GM21723 (cell line): Measurements from ENCODE around the gene DGKK.

Source experiments
- ATAC-seq: cut with Tn5 transposase; IDR thresholded peaks from one replicate; pipeline ENCODE4 v1.9.1; 2021; ENCODE audit warnings: mild to moderate bottlenecking, moderate library complexity; ENCODE audit not compliant: unreplicated experiment

The DGKK gene, protein sequence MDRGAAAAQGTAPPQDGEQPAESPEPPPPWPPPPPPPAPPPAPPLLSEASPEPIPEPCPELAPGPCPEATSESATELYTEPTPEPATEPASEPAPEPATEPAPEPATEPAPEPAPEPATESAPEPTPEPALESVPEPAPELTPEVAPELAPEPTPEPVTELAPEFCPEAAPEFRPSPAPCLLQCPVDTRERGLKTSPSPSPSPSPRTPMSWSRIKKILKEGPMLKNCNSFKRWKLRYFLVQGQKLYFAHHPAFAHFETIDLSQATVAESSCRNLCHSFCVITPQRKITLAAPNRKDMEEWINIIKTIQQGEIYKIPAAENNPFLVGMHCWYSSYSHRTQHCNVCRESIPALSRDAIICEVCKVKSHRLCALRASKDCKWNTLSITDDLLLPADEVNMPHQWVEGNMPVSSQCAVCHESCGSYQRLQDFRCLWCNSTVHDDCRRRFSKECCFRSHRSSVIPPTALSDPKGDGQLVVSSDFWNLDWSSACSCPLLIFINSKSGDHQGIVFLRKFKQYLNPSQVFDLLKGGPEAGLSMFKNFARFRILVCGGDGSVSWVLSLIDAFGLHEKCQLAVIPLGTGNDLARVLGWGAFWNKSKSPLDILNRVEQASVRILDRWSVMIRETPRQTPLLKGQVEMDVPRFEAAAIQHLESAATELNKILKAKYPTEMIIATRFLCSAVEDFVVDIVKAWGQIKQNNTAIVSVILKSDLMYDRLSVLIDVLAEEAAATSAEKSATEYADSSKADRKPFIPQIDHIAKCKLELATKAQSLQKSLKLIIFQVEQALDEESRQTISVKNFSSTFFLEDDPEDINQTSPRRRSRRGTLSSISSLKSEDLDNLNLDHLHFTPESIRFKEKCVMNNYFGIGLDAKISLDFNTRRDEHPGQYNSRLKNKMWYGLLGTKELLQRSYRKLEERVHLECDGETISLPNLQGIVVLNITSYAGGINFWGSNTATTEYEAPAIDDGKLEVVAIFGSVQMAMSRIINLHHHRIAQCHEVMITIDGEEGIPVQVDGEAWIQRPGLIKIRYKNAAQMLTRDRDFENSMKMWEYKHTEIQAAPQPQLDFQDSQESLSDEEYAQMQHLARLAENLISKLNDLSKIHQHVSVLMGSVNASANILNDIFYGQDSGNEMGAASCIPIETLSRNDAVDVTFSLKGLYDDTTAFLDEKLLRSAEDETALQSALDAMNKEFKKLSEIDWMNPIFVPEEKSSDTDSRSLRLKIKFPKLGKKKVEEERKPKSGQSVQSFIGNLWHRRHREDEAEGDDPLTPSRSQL

DNA sequence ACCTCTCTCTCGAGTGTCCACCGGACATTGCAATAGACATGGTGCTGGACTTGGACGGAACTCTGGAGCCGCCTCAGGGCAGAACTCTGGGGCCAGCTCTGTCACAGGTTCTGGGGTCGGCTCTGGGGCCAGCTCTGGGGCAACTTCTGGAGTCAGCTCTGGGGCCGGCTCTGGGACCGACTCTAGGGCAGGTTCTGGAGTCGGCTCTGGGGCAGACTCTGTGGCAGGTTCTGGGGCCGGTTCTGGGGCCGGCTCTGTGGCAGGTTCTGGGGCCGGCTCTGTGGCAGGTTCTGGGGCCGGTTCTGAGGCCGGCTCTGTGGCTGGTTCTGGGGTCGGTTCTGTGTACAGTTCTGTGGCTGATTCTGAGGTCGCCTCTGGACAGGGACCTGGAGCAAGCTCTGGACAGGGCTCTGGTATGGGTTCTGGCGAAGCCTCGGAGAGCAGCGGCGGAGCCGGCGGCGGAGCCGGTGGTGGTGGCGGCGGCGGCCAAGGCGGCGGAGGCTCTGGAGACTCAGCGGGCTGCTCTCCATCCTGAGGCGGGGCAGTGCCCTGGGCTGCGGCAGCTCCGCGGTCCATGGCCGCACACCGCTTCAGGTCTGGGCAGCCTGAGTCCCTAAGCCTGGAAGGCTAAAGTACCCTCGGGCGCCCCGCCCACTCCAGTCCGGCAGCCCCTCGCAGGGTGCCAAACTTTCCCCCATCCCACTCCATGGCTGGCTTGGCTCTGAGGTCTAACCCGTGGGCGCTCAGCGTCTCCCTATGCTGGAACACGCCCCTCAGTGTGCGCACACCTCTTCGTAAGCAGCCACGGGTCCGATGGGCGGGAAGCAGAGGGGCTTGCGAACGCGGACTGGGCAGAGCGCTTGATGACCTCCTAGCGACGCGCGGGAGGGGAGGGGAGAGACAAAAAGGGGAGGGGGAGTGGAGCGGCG is at the start of gene DGKK:
TSS of gene DGKK (minus strand) at position 723 of the 929 bp plus-strand sequence. CDS start at position 576, 147 bp downstream.
- no peak for ATAC-seq

DNA sequence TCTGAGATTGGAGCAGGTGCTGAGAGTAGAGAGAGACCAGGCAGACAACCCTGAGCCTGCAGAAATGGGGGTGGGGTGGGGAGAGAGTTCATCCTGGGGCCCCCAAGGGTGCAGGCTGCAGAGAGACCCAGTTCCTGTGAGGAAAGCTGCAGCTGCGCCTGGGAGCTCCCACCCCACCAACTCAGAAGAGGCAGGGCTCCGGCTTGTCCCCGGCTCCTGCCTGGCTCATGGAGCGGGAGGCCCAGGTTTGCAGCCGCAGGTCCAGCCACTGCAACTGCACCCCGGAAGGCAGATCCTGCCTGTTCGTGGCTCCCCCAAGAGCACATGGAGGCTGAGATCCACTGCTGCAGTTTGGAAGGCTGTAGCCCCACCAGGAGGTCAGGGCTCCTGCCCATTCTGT is 44.2 kb upstream of the DGKK start:
- ATAC-seq, result no peak

DNA sequence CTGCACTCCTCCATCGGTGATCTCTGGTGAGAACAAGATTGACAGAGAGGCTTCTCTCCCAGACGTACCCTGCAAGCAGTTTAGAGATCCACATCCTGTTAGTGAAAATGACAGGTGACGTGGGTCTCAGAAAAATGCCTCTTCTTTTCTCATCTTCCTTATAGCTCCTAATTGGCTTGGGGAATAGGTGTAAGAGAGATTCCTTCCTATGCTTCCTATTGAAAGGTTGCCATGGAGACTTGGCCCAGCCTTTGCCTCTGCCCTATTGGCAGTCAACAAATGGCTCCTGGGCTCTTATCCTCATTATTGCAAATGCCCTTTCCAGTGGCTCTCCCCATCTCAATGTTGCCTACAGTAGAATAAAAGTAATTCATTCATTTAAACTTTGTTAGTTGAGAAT is 26.5 kb upstream of the DGKK start:
- no peak for ATAC-seq

DNA sequence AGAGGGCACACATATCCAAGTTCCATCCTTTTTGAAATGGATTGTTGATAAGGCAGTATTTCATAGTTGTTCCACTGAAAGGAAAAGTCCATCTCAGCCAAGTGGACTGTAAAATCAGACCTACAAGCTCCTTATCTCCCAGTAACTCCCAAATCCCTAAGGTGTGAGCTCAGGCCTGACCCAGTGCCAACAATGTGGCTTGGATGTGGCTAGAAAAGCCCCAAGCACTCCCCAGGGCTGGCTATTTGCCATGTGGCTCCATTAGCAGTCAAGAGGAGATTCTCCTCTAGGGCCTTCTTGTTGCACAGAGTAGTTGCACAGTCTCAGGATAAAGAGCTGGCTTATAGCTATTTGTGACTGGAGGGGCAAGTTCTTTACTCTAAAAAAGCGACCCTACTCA is 25.0 kb upstream of the DGKK start:
- ATAC-seq, result no peak

DNA sequence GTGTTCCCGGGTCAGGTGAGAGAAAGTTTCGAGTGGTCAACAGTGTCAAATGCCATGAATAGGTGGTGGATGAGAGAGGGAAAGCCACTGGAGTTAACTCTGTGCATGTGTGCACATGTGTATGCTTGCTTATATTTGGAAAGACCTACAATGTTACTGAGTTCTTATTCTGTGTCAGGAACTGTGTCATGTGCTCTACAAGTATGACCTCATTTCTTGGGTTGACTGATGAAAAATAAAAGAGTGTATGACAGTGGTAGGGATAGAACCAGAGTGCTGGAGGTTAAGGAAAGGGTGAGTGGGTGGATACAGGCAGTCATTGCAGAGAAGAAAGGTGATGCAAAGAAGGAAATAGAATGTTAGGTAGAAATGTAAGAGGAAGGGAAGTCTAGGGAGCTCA is 22.1 kb upstream of the DGKK start:
- no peak for ATAC-seq

DNA sequence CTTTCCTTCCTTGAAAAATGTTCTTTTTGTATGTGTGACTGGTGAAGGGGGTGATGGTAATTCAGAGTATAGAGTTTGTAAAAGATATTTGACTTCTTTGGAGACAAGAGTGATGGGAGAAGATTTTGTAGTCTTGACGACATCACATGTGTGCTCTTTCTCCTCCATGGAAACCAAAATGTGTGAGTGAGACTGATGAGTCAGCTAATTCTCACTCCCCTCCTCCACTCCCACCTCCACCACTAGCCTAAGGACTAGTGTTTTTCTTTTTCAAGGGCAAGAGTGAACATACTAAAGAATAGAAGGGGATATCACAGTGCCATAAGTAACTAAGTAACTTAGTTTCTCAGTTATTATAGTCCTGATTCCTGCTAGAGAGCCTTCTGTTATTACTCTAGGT is 14.0 kb upstream of the DGKK start:
- no peak for ATAC-seq

DNA sequence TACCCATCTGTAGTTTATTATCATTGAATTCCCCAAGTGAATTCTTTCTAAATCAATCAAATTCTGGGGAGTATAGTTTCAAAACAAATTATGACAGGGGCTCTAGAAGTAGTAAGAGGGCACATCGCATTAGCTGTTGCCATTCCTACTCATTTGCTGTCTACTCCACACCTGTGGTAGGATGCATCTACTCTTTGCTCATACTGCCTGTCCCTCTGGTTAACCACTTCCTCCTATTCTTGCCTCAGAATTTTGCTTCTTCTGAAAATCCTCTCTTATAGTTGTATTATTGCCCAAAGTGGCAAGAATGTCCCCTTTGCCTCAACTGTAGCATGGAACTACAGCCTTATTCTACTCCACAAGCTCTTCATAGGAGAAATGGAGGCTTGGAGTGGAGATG is 12.7 kb upstream of the DGKK start:
- no peak for ATAC-seq

DNA sequence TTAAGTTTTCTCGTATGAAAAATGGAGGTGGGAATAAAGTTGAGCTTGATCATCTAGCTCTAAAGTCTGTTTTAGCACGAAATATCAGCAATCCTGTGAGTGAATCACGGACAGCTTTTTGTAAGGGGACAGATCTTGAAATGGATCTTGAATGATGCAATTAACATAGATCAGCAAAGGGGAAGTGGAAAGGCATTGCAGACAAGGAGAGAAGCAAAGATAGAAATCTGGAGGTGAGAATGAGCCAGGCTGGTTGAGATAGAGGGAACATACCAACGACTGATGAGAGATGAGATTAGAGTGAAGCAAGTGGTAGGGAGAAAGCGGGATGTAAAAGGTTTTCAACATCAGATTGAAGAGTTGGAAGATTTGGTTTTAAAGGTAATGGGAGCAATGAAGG is 4.6 kb upstream of the DGKK start:
- ATAC-seq, result no peak

DNA sequence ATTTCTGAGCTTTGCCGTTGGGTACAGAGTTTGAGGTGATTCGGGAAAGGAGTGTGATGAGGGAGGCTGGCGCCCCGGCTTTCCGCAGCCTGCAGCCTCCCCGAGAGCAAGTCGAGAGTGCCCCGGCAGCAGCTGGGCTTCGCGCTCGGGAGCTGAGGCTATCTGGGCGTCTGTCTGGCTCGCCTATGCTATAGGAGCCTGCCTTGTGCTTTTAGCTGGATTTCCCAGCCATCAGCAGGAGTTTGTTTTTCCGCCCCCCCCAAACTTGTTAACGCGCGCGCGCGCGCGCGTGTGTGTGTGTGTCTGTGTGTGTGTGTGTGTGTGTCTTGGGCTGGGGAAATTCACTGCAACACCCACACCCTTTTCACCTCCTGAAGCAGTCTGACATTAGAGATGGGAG is 765 bp upstream of the DGKK start:
- ATAC-seq, result no peak

DNA sequence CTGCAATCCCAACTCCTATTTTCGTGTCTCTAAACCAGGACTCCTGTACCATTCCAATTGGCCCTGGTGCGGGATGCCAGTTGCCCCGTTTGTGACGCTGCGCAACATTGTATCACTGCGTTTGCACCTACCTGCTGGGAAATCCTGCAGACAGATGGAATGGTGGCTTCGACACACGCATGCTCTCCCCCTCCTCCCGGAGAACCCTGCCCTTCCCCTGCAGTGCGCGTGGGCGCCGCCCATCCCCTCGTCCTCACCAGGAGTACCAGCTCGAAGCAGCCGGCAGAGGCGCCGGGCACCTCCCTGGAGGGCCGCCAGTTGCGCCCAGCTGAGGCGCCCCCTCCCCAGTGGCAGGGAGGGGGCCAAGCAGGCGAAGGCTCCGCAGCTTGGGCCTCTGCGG is 1.4 kb downstream of the DGKK start:
- no peak for ATAC-seq

DNA sequence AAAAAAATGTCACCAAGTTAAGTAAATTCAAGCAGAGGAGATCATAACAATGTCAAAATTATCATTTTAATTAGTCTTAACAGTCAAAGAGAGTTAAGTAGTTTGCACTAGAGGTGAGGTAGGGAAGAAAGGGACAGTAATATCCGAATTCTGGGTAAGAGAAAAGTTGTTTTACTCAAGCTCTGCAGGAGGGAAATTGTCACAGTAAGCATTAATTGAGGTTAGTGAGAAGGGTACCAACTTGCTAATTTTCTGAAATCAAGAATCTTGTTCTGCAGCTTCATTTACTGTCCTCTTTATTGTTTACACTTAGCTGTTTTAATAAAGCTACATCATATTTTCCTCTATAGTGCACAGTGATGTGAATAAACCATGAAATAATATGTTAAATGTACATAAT is 11.0 kb downstream of the DGKK start:
- no peak for ATAC-seq

DNA sequence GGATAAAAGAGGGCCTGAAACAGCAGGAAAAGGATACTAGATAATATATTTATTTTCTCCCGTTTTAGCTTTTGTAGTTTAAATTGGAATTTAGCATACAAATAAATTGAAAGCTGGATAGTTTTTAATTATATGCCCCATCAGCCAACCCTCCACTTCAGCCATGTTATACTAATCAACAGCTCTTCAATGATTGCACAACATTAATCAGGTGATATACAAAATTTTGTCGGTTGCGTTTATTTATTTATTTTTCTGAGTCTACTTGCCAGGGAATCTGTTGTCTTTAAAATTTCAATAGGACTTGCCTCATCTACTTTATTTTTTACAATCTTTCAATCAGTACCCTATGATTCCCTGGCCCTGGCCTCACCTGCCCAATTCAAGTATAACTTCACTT is 12.1 kb downstream of the DGKK start:
- no peak for ATAC-seq

DNA sequence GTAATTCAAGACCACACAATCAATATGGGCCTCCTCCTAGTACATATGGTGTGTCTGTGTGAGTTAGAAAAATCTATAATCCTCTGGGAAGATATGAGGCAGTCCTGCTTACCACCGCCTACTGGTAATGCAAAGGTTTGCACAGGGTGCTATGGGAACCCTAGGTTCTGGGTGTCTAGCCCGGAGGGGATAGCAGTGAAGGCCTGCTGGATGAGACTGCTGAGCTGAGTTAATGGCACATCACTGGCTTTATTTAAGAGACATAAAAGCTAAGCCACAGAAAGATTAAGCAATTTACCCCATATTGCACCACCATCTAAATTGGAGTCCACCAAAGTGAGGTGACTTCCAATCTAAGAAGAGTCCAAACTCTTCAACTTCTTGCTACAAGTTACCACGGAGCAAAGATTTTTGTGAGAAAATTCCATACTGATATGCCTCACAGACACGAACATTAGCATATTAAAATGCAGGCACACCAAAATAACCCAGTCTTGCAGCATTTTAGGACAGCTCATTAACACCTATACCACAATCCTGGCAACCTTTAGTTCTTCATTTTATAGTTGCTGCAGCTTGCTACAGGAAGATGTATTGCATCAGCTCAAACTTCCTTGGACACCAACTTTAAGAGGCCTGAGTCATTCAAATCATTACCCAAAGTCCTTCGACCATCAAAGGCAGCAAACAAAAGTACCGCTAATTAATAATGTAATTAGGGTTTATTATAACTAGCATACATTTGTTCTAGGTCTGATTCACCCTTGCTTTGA is 13.7 kb downstream of the DGKK start:
- ATAC-seq, result no peak

DNA sequence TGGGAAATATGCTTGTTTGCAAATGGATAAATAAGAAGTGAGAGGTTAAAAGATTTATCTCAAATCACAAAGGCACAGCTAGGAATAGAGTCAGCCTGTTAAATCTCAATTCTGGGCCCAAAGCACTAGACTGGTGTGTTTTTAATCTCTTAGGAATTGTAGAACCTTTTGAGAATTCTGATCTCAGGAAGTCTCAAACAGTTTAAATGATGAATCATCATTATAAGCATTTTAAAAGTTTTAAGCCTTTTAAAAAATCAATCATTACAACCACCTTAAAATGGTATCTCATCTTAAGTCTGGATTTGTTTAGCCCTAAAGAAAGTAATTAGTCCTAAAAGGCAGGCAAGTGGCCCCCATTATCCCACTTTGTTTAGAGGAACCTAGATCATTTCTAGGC is 17.8 kb downstream of the DGKK start:
- no peak for ATAC-seq

DNA sequence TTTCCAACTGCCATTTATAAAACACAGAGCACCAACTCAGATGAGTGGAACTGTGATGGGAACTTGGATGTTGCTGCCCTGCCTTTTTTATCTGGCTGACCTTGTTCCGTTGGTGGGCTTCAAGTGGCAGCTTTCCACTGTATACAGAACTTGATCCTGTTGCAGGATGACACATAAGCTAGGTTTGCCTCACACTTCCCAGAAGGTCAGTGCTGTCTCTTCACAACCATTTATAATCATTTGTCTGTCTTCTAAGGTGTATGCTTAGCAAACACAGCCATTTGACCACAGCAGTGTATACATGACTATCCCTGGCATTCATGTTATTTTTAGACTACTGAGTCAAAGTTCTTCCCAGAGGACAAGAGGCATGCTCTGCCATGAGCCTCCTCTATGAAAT is 20.3 kb downstream of the DGKK start:
- ATAC-seq, result no peak

DNA sequence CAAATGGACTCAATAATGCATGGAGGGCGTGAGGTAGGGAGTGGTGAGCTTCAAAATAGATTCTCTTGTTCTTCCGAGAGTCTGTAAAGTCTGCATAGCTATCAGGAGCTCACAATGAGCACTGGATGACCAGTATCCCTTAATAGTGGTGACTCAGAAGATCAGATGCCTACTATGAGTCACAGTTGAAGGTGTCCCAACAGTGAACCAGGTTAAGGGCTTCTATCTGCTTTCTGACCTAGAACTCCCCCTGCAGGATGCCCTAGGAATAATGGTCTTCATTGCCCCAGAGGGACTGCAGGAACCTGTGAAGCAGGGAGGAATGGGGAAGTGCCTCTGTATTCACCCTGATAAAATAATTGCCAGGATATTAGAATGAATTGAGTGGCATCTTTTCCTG is 22.1 kb downstream of the DGKK start:
- no peak for ATAC-seq

DNA sequence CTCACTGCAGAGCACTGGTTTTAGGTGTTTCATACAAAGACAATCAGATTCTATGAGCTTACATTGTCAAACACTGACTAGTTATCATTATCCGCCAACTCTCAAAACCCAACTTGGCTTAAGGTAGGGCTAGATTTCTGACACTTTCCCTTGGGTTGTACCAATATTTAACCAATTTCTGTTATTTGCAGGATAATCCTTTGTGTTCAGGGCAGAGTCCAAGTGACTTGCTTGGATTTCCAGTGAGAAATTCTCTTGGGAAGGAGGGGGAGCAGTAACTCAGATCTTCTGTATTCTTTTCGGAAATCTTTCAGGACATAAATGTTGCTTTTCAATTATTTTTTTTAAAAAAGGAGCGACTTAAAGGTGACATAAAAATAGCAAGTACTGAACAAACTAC is 23.1 kb downstream of the DGKK start:
- ATAC-seq, result no peak

DNA sequence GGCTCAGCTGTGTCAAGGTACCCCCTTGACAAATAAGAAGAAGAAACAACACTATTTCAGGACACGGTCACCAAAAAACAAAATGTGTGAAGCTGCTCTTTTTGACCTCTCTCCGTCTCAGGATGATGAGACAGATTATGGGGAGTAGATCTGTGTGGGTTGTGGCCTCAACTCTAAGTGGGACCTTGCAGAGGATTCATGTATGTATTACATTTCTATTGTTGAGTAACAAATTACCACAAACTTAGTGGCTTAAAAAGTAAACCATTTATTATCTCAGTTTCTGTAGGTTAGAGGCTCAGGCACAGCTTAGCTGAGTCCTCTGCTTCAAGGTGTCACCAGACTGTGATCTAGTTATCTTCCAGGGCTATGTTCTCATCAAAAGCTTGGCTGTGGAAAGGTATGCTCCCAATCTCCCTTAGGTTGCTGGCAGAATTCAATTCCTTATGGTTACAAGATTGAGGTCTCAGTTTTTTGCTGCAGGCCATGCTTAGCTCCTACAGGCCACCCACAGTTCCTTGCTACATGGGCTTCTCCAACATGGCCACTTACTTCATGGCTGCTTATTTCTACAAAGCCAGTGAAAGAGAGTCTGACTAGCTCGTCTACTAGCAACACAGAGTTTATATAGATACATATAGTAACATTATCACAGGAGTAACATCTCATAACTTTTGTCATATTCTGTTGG is 28.1 kb downstream of the DGKK start:
- ATAC-seq, result no peak

DNA sequence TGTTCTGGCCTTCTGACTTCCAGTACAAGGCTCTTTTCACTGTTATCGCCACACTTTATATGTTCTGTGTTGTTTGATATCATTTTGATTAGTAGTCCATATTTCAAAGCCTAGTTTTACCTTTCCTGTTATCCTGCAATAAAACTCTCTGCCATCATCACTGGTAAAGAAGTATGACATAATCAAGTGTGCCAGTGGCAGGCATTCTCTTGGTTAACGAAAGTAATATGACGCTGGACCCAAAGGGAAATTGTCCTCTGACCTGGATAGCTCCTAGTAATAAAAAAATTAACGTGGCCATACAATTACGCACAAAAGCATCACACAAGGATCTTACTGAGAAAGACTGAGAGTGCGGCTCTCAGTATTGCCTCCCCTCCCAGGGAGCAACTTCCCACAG is 33.8 kb downstream of the DGKK start:
- ATAC-seq, result no peak
